ENCODE results near the gene EYA2. TPM values are rescaled to one million over a fixed set of nuclear protein-coding genes. Genes with fewer than 3 reads are reported as not detected.

The EYA2 gene
- total and polyA plus RNA-seq, 2 donors (not counting 1 experiment from before 2014, with no cell fraction given), result 1.1 to 2.8 TPM

- no peak for ATAC-seq (ENCODE audit: low read depth)
- H3K9me3 ChIP-seq (ENCODE audit: control extremely low read depth in 1 of 3, control insufficient read depth in 2 of 3, insufficient read depth in 1 of 3, low read length in 2 of 3), result no peaks in the 10 kb centered on the region
- no peaks in the 10 kb centered on the region for H3K79me2 ChIP-seq (ENCODE audit: control insufficient read depth, insufficient read depth, low read length)
- Mint-ChIP-seq H3K4me3 (no peak overlapping the region), H3K27me3 (peaks cover 5% of the 10 kb centered on the region), H3K4me1 (no peaks in the 10 kb centered on the region), H3K27ac (no peak overlapping the region), H3K9me3 (ENCODE audit: insufficient read depth) (no peaks in the 10 kb centered on the region)
- no peak overlapping the region for H3K27ac ChIP-seq (ENCODE audit: low read length in 2 of 2)
- 87% methylated on average over 10 of the region's 10 CpGs for WGBS (ENCODE audit: insufficient coverage)
- DNase-seq, result no peak
- intact Hi-C loops (cut with micrococcal nuclease), result no loop called here
- TF ChIP-seq CTCF (IDR thresholded peaks at IDR 0.05), result no peak
- no peak for TF ChIP-seq EZH2 (IDR thresholded peaks at IDR 0.05; ENCODE audit: borderline replicate concordance, insufficient read depth, low read depth, low read length, poor library complexity, severe bottlenecking)
- ChIA-PET CTCF (no interaction called here), POLR2A (no interaction called here)
- H3K4me2 ChIP-seq (replicated peaks; ENCODE audit: low read depth, low read length, poor library complexity, severe bottlenecking), result no peak overlapping the region
- no peaks in the 10 kb centered on the region for H3K36me3 ChIP-seq (replicated peaks in 1 of 2; ENCODE audit: control extremely low read depth in 1 of 2, control insufficient read depth in 1 of 2, extremely low read depth in 1 of 2, insufficient read depth in 2 of 2, low read length in 1 of 2)
- no peak overlapping the region for H3K9ac ChIP-seq (ENCODE audit: low read length)
- no peaks in the 10 kb centered on the region for H4K20me1 ChIP-seq (ENCODE audit: control insufficient read depth, insufficient read depth, low read length, poor library complexity, severe bottlenecking)
- H3K27me3 ChIP-seq (replicated peaks in 1 of 4; ENCODE audit: control extremely low read depth in 1 of 4, control insufficient read depth in 3 of 4, insufficient read depth in 4 of 4, low read length in 3 of 4), result no peaks in the 10 kb centered on the region
- H3K4me1 ChIP-seq (ENCODE audit: control insufficient read depth in 2 of 2, insufficient read depth in 2 of 2, low read length in 2 of 2), result no peaks in the 10 kb centered on the region
- H3K4me3 ChIP-seq (ENCODE audit: control extremely low read depth in 1 of 5, extremely low read depth in 1 of 5, insufficient read depth in 1 of 5, low read depth in 2 of 5, low read length in 4 of 5), result no peak overlapping the region
- H2AFZ ChIP-seq (ENCODE audit: insufficient read depth, low read depth, low read length, poor library complexity, severe bottlenecking), result no peak overlapping the region
These were observed 46.0 kb downstream of the EYA2 start for GRCh38 chr20:46940616-46941015.

GRCh38 chr20:46941404-46941803 is 46.8 kb downstream of the EYA2 start:
- Mint-ChIP-seq H3K4me1 (no peaks in the 10 kb centered on the region), H3K27ac (no peak overlapping the region), H3K27me3 (peaks cover 5% of the 10 kb centered on the region), H3K9me3 (ENCODE audit: insufficient read depth) (no peaks in the 10 kb centered on the region), H3K4me3 (no peak overlapping the region)
- H3K4me1 ChIP-seq (ENCODE audit: control insufficient read depth in 2 of 2, insufficient read depth in 2 of 2, low read length in 2 of 2), result no peaks in the 10 kb centered on the region
- H3K79me2 ChIP-seq (ENCODE audit: control insufficient read depth, insufficient read depth, low read length), result no peaks in the 10 kb centered on the region
- no peak overlapping the region for H3K4me3 ChIP-seq (ENCODE audit: control extremely low read depth in 1 of 5, extremely low read depth in 1 of 5, insufficient read depth in 1 of 5, low read depth in 2 of 5, low read length in 4 of 5)
- intact Hi-C loops (cut with micrococcal nuclease), result no loop called here
- H3K27me3 ChIP-seq (replicated peaks in 1 of 4; ENCODE audit: control extremely low read depth in 1 of 4, control insufficient read depth in 3 of 4, insufficient read depth in 4 of 4, low read length in 3 of 4), result no peaks in the 10 kb centered on the region
- H3K27ac ChIP-seq (ENCODE audit: low read length in 2 of 2), result no peak overlapping the region
- POLR2A ChIA-PET, result no interaction called here
- no peak overlapping the region for H2AFZ ChIP-seq (ENCODE audit: insufficient read depth, low read depth, low read length, poor library complexity, severe bottlenecking)
- DNase-seq, result no peak
- TF ChIP-seq EZH2 (IDR thresholded peaks at IDR 0.05; ENCODE audit: borderline replicate concordance, insufficient read depth, low read depth, low read length, poor library complexity, severe bottlenecking) (no peak), CTCF (IDR thresholded peaks at IDR 0.05) (no peak)
- CTCF ChIA-PET, result no interaction called here
- no peaks in the 10 kb centered on the region for H4K20me1 ChIP-seq (ENCODE audit: control insufficient read depth, insufficient read depth, low read length, poor library complexity, severe bottlenecking)
- no peaks in the 10 kb centered on the region for H3K36me3 ChIP-seq (replicated peaks in 1 of 2; ENCODE audit: control extremely low read depth in 1 of 2, control insufficient read depth in 1 of 2, extremely low read depth in 1 of 2, insufficient read depth in 2 of 2, low read length in 1 of 2)
- no peak overlapping the region for H3K9ac ChIP-seq (ENCODE audit: low read length)
- H3K9me3 ChIP-seq (ENCODE audit: control extremely low read depth in 1 of 3, control insufficient read depth in 2 of 3, insufficient read depth in 1 of 3, low read length in 2 of 3), result no peaks in the 10 kb centered on the region
- no peak for ATAC-seq (ENCODE audit: low read depth)
- 100% methylated on average over 1 of the region's 2 CpGs for WGBS (ENCODE audit: insufficient coverage)
- no peak overlapping the region for H3K4me2 ChIP-seq (replicated peaks; ENCODE audit: low read depth, low read length, poor library complexity, severe bottlenecking)

Data from B cell (primary cell).